Measurements from ENCODE around the gene UBL3. TPM values are rescaled to one million over a fixed set of nuclear protein-coding genes. Genes with fewer than 3 reads are reported as not detected.
A peak's percentile ranks its signal among the peaks of the same experiment; 100 is the strongest.

Gene UBL3
- total RNA-seq, 4 donors from 2014 or later = 18.2 to 37.5 (median 25.8) TPM

- no peak overlapping the region for H3K27ac ChIP-seq
- no peaks in the 10 kb centered on the region for H3K9me3 ChIP-seq
- H3K4me3 ChIP-seq = no peak overlapping the region
- H3K27me3 ChIP-seq = no peaks in the 10 kb centered on the region
- no peak for TF ChIP-seq POLR2A (IDR thresholded peaks at IDR 0.05)
- TF ChIP-seq CTCF (IDR thresholded peaks at IDR 0.05) = no peak
- no peaks in the 10 kb centered on the region for H3K36me3 ChIP-seq
- no peaks in the 10 kb centered on the region for H3K4me1 ChIP-seq
- DNase-seq = no peak
Measured at GRCh38 chr13:29761160-29761559, 89.3 kb downstream of the UBL3 start.

GRCh38 chr13:29760544-29760943, 89.9 kb downstream of the UBL3 start:
- TF ChIP-seq POLR2A (IDR thresholded peaks at IDR 0.05) = no peak
- no peaks in the 10 kb centered on the region for H3K36me3 ChIP-seq
- no peaks in the 10 kb centered on the region for H3K27me3 ChIP-seq
- DNase-seq = no peak
- no peaks in the 10 kb centered on the region for H3K4me1 ChIP-seq
- H3K9me3 ChIP-seq = no peaks in the 10 kb centered on the region
- no peak overlapping the region for H3K4me3 ChIP-seq
- no peak overlapping the region for H3K27ac ChIP-seq

GRCh38 chr13:29758531-29759114, 91.8 kb downstream of the UBL3 start:
- DNase-seq = peak in 2 of 3 donors; percentile 55 to 72
- H3K27ac ChIP-seq = no peak overlapping the region

GRCh38 chr13:29756506-29756905, 93.9 kb downstream of the UBL3 start:
- no peak overlapping the region for H3K27ac ChIP-seq
- H3K4me3 ChIP-seq = no peak overlapping the region
- H3K27me3 ChIP-seq = no peaks in the 10 kb centered on the region
- no peak for DNase-seq
- TF ChIP-seq CTCF (IDR thresholded peaks at IDR 0.05) (no peak), POLR2A (IDR thresholded peaks at IDR 0.05) (no peak)
- no peaks in the 10 kb centered on the region for H3K4me1 ChIP-seq
- no peaks in the 10 kb centered on the region for H3K9me3 ChIP-seq
- no peaks in the 10 kb centered on the region for H3K36me3 ChIP-seq

More at GRCh38 chr13:29758531-29759114, 91.8 kb downstream of the UBL3 start:
- Histone ChIP-seq H3K36me3 (no peaks in the 10 kb centered on the region), H3K27me3 (no peaks in the 10 kb centered on the region), H3K4me3 (no peak overlapping the region), H3K4me1 (no peaks in the 10 kb centered on the region), H3K9me3 (no peaks in the 10 kb centered on the region)
- TF ChIP-seq POLR2A (IDR thresholded peaks at IDR 0.05) (no peak), CTCF (IDR thresholded peaks at IDR 0.05) (no peak)

GRCh38 chr13:29754473-29754806, 96.0 kb downstream of the UBL3 start:
- Histone ChIP-seq H3K36me3 (no peaks in the 10 kb centered on the region), H3K9me3 (no peaks in the 10 kb centered on the region), H3K27me3 (no peaks in the 10 kb centered on the region), H3K27ac (no peak overlapping the region), H3K4me3 (no peak overlapping the region), H3K4me1 (no peaks in the 10 kb centered on the region)
- TF ChIP-seq CTCF (IDR thresholded peaks at IDR 0.05) = no peak
- no peak for TF ChIP-seq POLR2A (IDR thresholded peaks at IDR 0.05)
- no peak for DNase-seq

- no peak for DNase-seq
- Histone ChIP-seq H3K4me1 (no peaks in the 10 kb centered on the region), H3K36me3 (no peaks in the 10 kb centered on the region), H3K4me3 (no peak overlapping the region), H3K9me3 (no peaks in the 10 kb centered on the region), H3K27me3 (no peaks in the 10 kb centered on the region), H3K27ac (no peak overlapping the region)
- TF ChIP-seq CTCF (IDR thresholded peaks at IDR 0.05) (no peak), POLR2A (IDR thresholded peaks at IDR 0.05) (no peak)
Measured at GRCh38 chr13:29753618-29754472, 96.6 kb downstream of the UBL3 start.

All from Peyer's patch (tissue), 4 donors.